Right lobe of liver (tissue), 4 donors: ENCODE results near the gene GRIA4.
"Not testable (repeated sequence)": the region's sequence is repeated elsewhere in the genome, so short reads cannot be mapped to it uniquely, and the experiment has no call there.

Source experiments
- CTCF ChIP-seq, 4 donors: fragments of 200-600 bp in 3 of 4; fragments of 450-650 bp in 1 of 4; IDR thresholded peaks; one replicate each; pipeline versions ENCODE4 v1.5.1 to v1.8.0; 2016 to 2022; ENCODE audit warnings: antibody characterized with exemption in 4 of 4, mild to moderate bottlenecking in 2 of 4
- POLR2A ChIP-seq: fragments of 450-650 bp; IDR thresholded peaks from one replicate; pipeline ENCODE4 v1.6.1; 2017; ENCODE audit warnings: antibody characterized with exemption, mild to moderate bottlenecking
- donor health status: DM: no; HTN: no; CAD: no.
- donor health status: DM: no; HTN: no; CAD: no.
- donor health status: DM: no; HTN: yes; CAD: no.

- TF ChIP-seq CTCF (IDR thresholded peaks at IDR 0.05); POLR2A: not testable (repeated sequence)
Measured at GRCh38 chr11:105773452-105773851, 163.6 kb downstream of the GRIA4 start.
